ENCODE data around the gene MLPH. TPM values are rescaled to one million over a fixed set of nuclear protein-coding genes. Genes with fewer than 3 reads are reported as not detected.

The MLPH gene
- total and polyA plus RNA-seq, 9 of the 15 experiments (the other 6 are each of a cell fraction or from before 2014, with no cell fraction given): 0.22 TPM; not detected in 8

DNA sequence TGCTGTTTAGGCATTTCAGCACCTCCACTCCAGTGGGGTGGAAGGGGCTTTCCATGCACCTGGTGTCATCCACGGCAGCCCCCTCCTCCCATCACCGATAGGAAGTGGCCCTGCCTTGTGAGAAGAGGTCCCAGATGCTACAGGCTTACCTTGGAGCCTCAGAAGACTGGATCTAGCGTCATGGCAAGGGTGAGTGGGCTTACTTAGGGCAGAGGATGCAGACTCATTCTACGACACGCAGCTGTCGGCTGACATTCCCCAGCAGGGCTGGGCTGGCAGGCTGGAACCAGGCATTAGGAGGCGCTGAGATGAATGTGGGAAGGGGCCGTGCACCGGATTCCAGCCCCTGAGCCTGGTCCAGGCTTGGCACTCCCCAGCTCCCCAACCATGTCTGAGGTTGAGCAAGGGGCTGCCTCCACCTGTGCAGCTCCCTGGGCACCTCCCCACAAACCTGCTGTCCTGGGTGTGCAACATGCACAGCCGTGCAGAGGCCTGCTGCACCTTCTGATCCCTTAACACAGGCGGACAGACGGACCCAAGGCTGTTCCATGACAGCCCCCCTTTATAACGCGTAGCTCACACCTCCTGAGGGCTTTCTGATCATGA lies 77.6 kb downstream of the MLPH start:
- no peaks in the 10 kb centered on the region for H3K9me1 ChIP-seq (ENCODE audit: control insufficient read depth, insufficient read depth, low read length)
- in situ Hi-C loops (cut with MboI): loop anchor here (10.0 kb wide), 1 partner anchor 440 kb away; no protein-coding TSS in a partner anchor
- ChIA-PET CTCF (ENCODE audit: low intra/inter-chr PET ratio) (no interaction called here), POLR2A (interaction anchor here (0.6 kb wide), 1 partner anchor 16 kb away, joined by 3 read pairs; no protein-coding TSS in a partner anchor)
- no peak overlapping the region for H3K4me2 ChIP-seq (ENCODE audit: insufficient read depth, low read length)
- DNase-seq (ENCODE audit: extremely low read depth in 1 of 4, low spot score in 3 of 4) (no peak), FAIRE-seq (no peak), ATAC-seq (no peak)
- H3K4me3 ChIP-seq: no peak overlapping the region
- no peaks in the 10 kb centered on the region for H4K20me1 ChIP-seq (replicated peaks; ENCODE audit: control insufficient read depth, insufficient read depth, low read length)
- H3K9ac ChIP-seq (ENCODE audit: insufficient read depth in 1 of 2, low read depth in 2 of 2, low read length in 2 of 2): no peak overlapping the region
- intact Hi-C loops (cut with micrococcal nuclease): no loop called here
- H3K27ac ChIP-seq (ENCODE audit: extremely low read depth, low read depth, low read length): no peak overlapping the region
- no peaks in the 10 kb centered on the region for H3K79me2 ChIP-seq (ENCODE audit: control insufficient read depth, insufficient read depth, low read length)
- no peak overlapping the region for H2AFZ ChIP-seq (ENCODE audit: low read depth, low read length)
- H3K36me3 ChIP-seq (ENCODE audit: control insufficient read depth, insufficient read depth, low read length): no peaks in the 10 kb centered on the region
- BruUV-seq (replicated peaks): no TSS peak
- peaks cover 4 to 38% of the 10 kb centered on the region in 2 experiments; a peak in 4 of 5 replicates for H3K27me3 ChIP-seq (ENCODE audit: control insufficient read depth in 2 of 2, insufficient read depth in 2 of 2, low read length in 2 of 2)
- TF ChIP-seq BRD4 (IDR thresholded peaks at IDR 0.05): no peak
- TF ChIP-seq FUS (optimal IDR thresholded peaks at IDR 0.05; ENCODE audit: low read depth, low read length): no peak
- TF ChIP-seq SNIP1 (IDR thresholded peaks at IDR 0.05; ENCODE audit: low read depth): no peak
- no peak for TF ChIP-seq SETDB1 (IDR thresholded peaks at IDR 0.05; ENCODE audit: low read length)
- no peak for TF ChIP-seq GABPA (tag; conservative IDR thresholded peaks at IDR 0.05; ENCODE audit: low read depth)
- no peak for TF ChIP-seq DIDO1 (tag; IDR thresholded peaks at IDR 0.05; ENCODE audit: low read depth)
- no peaks in the 10 kb centered on the region; a peak in 1 of 5 replicates for H3K4me1 ChIP-seq (replicated peaks in 1 of 2; ENCODE audit: control insufficient read depth in 2 of 2, insufficient read depth in 2 of 2, low read length in 2 of 2)
- no peaks in the 10 kb centered on the region; the same call in 1 of the 2 replicates for H3K9me3 ChIP-seq (replicated peaks; ENCODE audit: control insufficient read depth, insufficient read depth, low read depth, low read length)
- WGBS (ENCODE audit: insufficient coverage, low coverage, missing lambda C conversion rate): 1% methylated on average over 9 of the region's 14 CpGs

DNA sequence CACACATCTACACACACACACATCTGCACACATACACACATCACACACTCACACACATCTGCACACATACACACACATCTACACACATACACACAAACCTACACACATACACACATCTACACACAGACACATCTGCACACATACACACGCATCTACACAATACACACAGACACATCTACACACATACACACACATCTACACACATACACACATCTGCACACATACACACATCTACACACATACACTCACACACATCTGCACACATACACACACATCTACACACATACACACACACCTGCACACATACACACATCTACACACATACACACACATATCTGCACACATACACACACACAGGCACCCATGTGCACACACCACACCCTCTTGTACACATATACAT lies 78.9 kb downstream of the MLPH start:
- ChIA-PET CTCF (ENCODE audit: low intra/inter-chr PET ratio) (no interaction called here), POLR2A (no interaction called here)
- BruUV-seq (replicated peaks): no TSS peak
- Histone ChIP-seq H3K9me3 (replicated peaks; ENCODE audit: control insufficient read depth, insufficient read depth, low read depth, low read length) (no peaks in the 10 kb centered on the region; the same call in 1 of the 2 replicates), H3K9me1 (ENCODE audit: control insufficient read depth, insufficient read depth, low read length) (no peaks in the 10 kb centered on the region), H3K36me3 (ENCODE audit: control insufficient read depth, insufficient read depth, low read length) (no peaks in the 10 kb centered on the region), H3K27ac (ENCODE audit: extremely low read depth, low read depth, low read length) (no peak overlapping the region), H3K79me2 (ENCODE audit: control insufficient read depth, insufficient read depth, low read length) (no peaks in the 10 kb centered on the region), H4K20me1 (replicated peaks; ENCODE audit: control insufficient read depth, insufficient read depth, low read length) (no peaks in the 10 kb centered on the region), H2AFZ (ENCODE audit: low read depth, low read length) (no peak overlapping the region), H3K9ac (ENCODE audit: insufficient read depth in 1 of 2, low read depth in 2 of 2, low read length in 2 of 2) (no peak overlapping the region), H3K4me2 (ENCODE audit: insufficient read depth, low read length) (no peak overlapping the region), H3K4me3 (no peak overlapping the region), H3K4me1 (replicated peaks in 1 of 2; ENCODE audit: control insufficient read depth in 2 of 2, insufficient read depth in 2 of 2, low read length in 2 of 2) (no peaks in the 10 kb centered on the region; a peak in 1 of 5 replicates), H3K27me3 (ENCODE audit: control insufficient read depth in 2 of 2, insufficient read depth in 2 of 2, low read length in 2 of 2) (peaks cover 4 to 36% of the 10 kb centered on the region in 2 experiments; a peak in 4 of 5 replicates)
- WGBS (ENCODE audit: insufficient coverage, low coverage, missing lambda C conversion rate): 0% methylated on average over 1 of the region's 1 CpG
- ATAC-seq (no peak), DNase-seq (ENCODE audit: extremely low read depth in 1 of 4, low spot score in 3 of 4) (no peak), FAIRE-seq (peak; percentile 76)
- in situ Hi-C loops (cut with MboI) (loop anchor here (10.0 kb wide), 1 partner anchor 441 kb away; no protein-coding TSS in a partner anchor), intact Hi-C loops (cut with micrococcal nuclease) (no loop called here)
- no peak for TF ChIP-seq C11orf30 (IDR thresholded peaks at IDR 0.05; ENCODE audit: low read depth)
- no peak for TF ChIP-seq GTF2F1 (IDR thresholded peaks at IDR 0.05; ENCODE audit: low read depth, low read length)
- no peak for TF ChIP-seq MEF2A (IDR thresholded peaks at IDR 0.05; ENCODE audit: control insufficient read depth, low read depth, low read length)
- TF ChIP-seq, protein P1, sequence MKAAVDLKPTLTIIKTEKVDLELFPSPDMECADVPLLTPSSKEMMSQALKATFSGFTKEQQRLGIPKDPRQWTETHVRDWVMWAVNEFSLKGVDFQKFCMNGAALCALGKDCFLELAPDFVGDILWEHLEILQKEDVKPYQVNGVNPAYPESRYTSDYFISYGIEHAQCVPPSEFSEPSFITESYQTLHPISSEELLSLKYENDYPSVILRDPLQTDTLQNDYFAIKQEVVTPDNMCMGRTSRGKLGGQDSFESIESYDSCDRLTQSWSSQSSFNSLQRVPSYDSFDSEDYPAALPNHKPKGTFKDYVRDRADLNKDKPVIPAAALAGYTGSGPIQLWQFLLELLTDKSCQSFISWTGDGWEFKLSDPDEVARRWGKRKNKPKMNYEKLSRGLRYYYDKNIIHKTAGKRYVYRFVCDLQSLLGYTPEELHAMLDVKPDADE (conservative IDR thresholded peaks at IDR 0.05; ENCODE audit: control insufficient read depth, low read depth, low read length): no peak
- TF ChIP-seq ZNF134 (CRISPR knock-in tag; conservative IDR thresholded peaks at IDR 0.05): no peak
- TF ChIP-seq PYGO2 (tag; IDR thresholded peaks at IDR 0.05): no peak
- TF ChIP-seq MAFG (tag; conservative IDR thresholded peaks at IDR 0.05): no peak

Data from K562 (cell line).